ENCODE results near the gene MLN.

Gene MLN

DNA sequence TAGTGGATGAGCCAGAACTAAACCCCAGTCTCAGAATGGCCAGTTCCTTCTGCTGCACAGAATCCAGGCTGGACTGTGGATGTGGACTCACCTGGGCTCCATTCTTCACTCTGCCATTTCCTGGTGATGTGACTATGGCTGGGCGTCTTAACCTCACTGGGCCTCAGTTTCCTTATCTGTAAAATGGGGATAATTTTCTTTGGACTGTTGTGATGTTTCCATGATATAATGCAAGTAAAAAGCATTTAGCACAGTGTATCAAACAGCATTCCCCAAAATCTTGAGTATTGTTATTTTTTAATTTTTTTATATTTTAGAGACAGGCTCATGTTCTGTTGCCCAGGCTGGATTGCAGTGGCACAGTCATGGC lies 51.2 kb downstream of the MLN start:
- no peak overlapping the region for H3K4me3 ChIP-seq (ENCODE audit: low read depth, low read length)
- DNase-seq (ENCODE audit: low read depth): no peak
- TF ChIP-seq, protein P1, sequence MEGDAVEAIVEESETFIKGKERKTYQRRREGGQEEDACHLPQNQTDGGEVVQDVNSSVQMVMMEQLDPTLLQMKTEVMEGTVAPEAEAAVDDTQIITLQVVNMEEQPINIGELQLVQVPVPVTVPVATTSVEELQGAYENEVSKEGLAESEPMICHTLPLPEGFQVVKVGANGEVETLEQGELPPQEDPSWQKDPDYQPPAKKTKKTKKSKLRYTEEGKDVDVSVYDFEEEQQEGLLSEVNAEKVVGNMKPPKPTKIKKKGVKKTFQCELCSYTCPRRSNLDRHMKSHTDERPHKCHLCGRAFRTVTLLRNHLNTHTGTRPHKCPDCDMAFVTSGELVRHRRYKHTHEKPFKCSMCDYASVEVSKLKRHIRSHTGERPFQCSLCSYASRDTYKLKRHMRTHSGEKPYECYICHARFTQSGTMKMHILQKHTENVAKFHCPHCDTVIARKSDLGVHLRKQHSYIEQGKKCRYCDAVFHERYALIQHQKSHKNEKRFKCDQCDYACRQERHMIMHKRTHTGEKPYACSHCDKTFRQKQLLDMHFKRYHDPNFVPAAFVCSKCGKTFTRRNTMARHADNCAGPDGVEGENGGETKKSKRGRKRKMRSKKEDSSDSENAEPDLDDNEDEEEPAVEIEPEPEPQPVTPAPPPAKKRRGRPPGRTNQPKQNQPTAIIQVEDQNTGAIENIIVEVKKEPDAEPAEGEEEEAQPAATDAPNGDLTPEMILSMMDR (conservative IDR thresholded peaks at IDR 0.05; ENCODE audit: low read depth, low read length): no peak

DNA sequence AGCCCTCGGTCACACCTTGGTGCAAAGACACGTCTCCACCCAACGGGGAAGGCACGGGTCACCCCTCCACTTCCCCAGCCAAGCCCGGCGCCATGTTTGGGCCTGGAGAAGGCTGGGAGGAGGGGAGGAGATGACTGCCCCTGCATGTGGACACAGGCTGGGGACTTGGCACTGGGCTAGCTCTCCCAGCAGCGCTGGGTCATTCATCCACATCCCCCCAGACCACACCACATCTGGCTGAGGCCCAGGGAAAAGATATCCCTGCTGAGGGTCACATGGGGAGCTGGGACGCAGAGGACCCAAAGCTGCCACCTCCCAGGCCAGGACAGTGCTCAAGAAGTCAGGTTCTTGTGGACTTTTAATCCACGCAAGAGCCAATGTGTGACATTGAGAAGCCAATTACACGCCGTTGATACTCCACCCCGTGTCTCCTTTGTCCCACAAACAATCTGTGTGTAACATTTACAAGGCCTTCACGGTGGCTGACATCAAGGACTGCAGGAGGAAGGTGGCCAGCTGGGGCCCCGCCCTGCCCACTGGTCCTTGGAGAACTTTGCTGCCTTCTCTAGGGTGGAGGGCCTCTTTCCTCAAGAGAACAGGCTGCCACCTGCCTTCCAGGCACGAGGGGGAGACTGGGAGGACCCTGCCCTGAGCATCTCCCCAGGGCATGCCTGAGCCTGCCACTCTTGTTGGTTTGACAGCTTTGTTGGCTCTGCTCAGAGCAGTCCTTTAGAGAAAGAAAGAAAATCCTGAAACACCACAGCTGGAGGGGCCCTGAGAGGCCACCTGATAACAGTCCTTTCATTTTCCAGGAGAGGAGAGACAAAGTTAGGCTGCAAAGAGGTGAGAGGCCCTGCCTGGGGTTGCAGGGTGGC lies 51.8 kb downstream of the MLN start:
- no peak overlapping the region for H3K4me3 ChIP-seq (ENCODE audit: low read depth, low read length)
- TF ChIP-seq, protein P1 (conservative IDR thresholded peaks at IDR 0.05; ENCODE audit: low read depth, low read length): no peak
- no peak for DNase-seq (ENCODE audit: low read depth)

DNA sequence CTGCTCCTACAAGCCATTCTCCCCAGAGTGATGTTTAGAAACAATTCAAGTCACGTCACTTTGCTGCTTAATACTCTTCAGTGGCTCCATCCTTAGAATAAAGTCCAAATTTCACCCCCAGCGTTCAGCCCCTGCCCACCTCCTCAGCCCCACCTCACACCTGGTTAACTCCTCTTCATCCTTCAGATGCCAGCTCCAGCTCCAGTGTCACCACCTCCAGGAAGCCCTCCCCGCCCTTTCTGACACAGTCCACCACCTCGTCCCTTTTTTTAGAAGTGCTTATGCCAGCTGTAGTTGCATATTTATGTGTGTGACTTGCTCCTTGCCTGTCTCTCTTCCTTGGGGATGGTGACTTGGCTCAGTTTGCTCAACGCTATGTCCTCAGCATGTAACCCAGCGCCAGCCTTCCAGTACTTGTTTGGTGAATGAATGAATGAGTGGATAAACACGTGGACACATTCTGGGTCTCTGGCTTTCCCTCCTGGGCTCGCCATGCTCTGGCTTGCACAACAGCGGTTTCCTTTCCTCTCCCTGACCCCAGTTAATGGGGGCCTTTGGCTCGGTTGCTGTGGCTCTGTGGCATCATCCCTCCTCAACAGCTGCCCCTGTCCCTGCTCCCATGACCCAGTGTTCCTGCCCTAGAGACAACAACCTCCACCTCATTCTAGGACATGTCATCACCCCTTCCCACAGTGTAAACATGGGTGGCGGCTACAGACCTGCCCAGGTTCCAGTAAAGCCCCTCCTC lies 53.4 kb downstream of the MLN start:
- peak; percentile 62 for DNase-seq (ENCODE audit: low read depth)
- TF ChIP-seq, protein P1 (conservative IDR thresholded peaks at IDR 0.05; ENCODE audit: low read depth, low read length): no peak
- H3K4me3 ChIP-seq (ENCODE audit: low read depth, low read length): no peak overlapping the region

DNA sequence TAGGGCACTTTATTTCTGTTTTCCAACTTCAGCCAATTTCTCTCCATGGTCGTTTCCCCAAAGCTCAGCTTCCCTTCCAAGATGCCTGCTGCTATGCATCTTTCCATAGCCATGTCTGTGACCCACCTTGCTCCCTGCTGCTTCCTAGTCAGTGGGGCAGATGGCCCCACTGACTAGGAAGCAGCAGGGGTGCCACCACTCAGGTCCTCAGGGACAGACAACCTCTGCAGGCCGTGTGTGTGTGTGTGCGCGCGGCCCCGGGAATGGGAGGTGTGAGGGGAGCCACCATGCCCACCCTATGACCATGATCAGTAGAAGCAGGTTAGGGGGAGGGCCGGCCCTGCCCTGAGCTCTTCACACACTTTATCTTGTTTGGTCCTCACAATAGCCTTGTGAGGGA lies 54.4 kb downstream of the MLN start:
- no peak overlapping the region for H3K4me3 ChIP-seq (ENCODE audit: low read depth, low read length)
- TF ChIP-seq, protein P1 (conservative IDR thresholded peaks at IDR 0.05; ENCODE audit: low read depth, low read length): no peak

DNA sequence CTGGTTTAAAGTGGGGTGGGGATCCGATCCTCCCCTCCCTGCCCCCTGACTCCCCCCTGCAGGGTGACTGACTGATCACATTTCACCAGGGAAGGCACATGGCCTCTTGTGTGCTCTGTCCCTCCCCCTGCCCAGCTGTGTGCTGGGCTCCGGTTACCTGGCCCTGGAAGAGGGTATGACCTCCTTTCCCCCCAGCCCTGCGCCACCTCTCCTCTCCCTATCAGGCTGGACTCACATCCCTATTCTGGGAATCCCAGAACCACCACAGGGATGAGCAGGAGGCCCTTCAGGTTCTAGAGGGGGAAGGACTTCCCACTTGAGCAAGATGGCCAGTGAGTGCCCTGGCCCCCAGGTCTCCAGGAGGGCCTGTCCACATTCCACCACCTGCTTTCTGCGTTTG lies 55.0 kb downstream of the MLN start:
- DNase-seq (ENCODE audit: low read depth): no peak
- no peak overlapping the region for H3K4me3 ChIP-seq (ENCODE audit: low read depth, low read length)
- TF ChIP-seq, protein P1 (conservative IDR thresholded peaks at IDR 0.05; ENCODE audit: low read depth, low read length): no peak

More for the DNA sequence above, 54.4 kb downstream of the MLN start:
- DNase-seq (ENCODE audit: low read depth): no peak

DNA sequence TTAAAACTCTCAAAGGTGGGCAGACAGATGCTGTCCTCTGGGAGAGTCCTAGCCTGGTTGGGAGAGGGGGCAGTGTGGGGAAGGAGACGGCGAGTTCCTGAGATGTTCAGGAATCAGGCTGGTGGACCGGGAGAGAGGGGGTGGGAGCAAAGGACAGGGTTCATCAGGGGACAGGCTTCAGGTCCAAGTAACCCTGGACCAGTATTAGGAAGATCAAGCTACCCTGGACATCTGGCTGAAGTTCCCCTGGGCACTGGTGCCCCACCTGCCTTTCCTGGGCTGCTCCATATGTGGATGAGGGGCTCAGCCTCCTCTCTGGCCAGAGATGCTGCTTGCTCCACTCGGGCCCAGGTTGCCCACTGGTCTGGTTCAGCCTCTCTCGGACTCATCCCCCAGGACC lies 56.0 kb downstream of the MLN start:
- TF ChIP-seq, protein P1 (conservative IDR thresholded peaks at IDR 0.05; ENCODE audit: low read depth, low read length): no peak
- H3K4me3 ChIP-seq (ENCODE audit: low read depth, low read length): no peak overlapping the region
- DNase-seq (ENCODE audit: low read depth): no peak

Measured in choroid plexus epithelial cell (primary cell).